H1 (cell line): ENCODE measurements around the gene B3GLCT. TPM values are rescaled to one million over a fixed set of nuclear protein-coding genes. Genes with fewer than 3 reads are reported as not detected.

Experiments
- CBX8 ChIP-seq: fragments of 300-800, 300-1000 bp; sonication (generic); IDR thresholded peaks from 2 replicates; pipeline ENCODE4 v1.7.1; 2016; ENCODE audit warnings: low read depth, low read length, borderline replicate concordance
- EGR1 ChIP-seq: IDR thresholded peaks from 2 replicates; pipeline ENCODE4 v1.6.1; 2011; ENCODE audit warnings: low read depth, low read length, borderline replicate concordance
- polyA plus RNA-seq, 7 experiments: library from polyadenylated mRNA; depleted of rRNA in 3 of 7; stranded (reverse) in 5 of 7; unstranded in 2 of 7; fragments of >200 nt in 5 of 7; fragments of 200-250 nt in 2 of 7; gene quantifications; 1 replicate in 5 of 7; 2 replicates in 1 of 7; 4 replicates in 1 of 7; pipeline versions ENCODE4 v1.2.1 to v1.2.3, GENCODE V29; 2011 to 2013; ENCODE audit warnings: missing spikeins in 2 of 7, mixed read lengths in 2 of 7
- total RNA-seq: library from RNA; stranded (reverse); fragmentation: NEBNext Ultra II Directional; extraction: Animal tissue kit (Norgen Biotek cat#: 25700); gene quantifications from 2 replicates; pipeline ENCODE4 v1.2.1, GENCODE V29; 2021

B3GLCT gene
- total and polyA plus RNA-seq, 2 of the 8 experiments (the other 6 are each of a cell fraction or from before 2014, with no cell fraction given), result 1.5 to 4.1 TPM

DNA sequence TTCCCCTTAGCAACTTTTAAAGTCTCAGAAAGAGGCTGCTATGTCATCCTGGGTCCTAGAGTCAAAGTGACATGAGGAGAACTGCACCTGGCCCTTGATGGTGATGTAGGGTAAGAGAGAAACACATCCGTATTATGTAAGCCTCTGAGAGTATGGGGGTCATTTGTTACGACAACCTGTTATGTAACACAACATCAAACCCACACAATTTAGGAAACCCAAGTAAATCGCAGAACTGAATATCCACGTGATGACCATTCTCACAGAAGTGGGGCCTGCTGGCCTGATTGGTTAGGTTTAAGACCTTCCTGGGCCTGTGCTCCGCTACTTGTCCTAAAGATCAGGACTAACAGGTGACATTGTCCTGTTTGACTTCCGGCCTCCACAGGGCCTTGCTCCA lies 15.3 kb upstream of the B3GLCT start (continued):
- TF ChIP-seq CBX8 (no peak), EGR1 (no peak)
